Osteocyte (in vitro differentiated cells): ENCODE data around the gene PRKCE. TPM values are rescaled to one million over a fixed set of nuclear protein-coding genes. Genes with fewer than 3 reads are reported as not detected.

ENCODE experiments used
- DNase-seq: peaks from one replicate; pipeline ENCODE4 v3.0.0; 2021; ENCODE audit warnings: mixed read lengths; ENCODE audit not compliant: unreplicated experiment; ENCODE audit errors: extremely low spot score
- H3K27ac Mint-ChIP-seq: one replicate; pipeline ENCODE4 v1.8.0; 2021; ENCODE audit warnings: mild to moderate bottlenecking, mixed read lengths; ENCODE audit not compliant: unreplicated experiment
- H3K27me3 Mint-ChIP-seq: one replicate; pipeline ENCODE4 v1.8.0; 2021; ENCODE audit warnings: mixed read lengths; ENCODE audit not compliant: unreplicated experiment
- H3K36me3 Mint-ChIP-seq: one replicate; pipeline ENCODE4 v1.8.0; 2021; ENCODE audit warnings: mixed read lengths; ENCODE audit not compliant: unreplicated experiment
- H3K4me1 Mint-ChIP-seq: one replicate; pipeline ENCODE4 v1.8.0; 2021; ENCODE audit warnings: mixed read lengths; ENCODE audit not compliant: unreplicated experiment
- H3K4me3 Mint-ChIP-seq: one replicate; pipeline ENCODE4 v1.8.0; 2021; ENCODE audit warnings: mild to moderate bottlenecking, moderate library complexity, mixed read lengths; ENCODE audit not compliant: unreplicated experiment
- H3K9me3 Mint-ChIP-seq: one replicate; pipeline ENCODE4 v1.8.0; 2021; ENCODE audit warnings: mixed read lengths; ENCODE audit not compliant: unreplicated experiment
- CTCF ChIP-seq: fragments of 200-600 bp; sonication (generic); IDR thresholded peaks from 2 replicates; pipeline ENCODE4 v1.5.0; 2021; ENCODE audit warnings: antibody characterized with exemption, mild to moderate bottlenecking, moderate library complexity
- total RNA-seq: library from RNA; stranded (reverse); gene quantifications from 2 replicates; pipeline ENCODE4 v1.2.1, GENCODE V29; 2021

Gene PRKCE
- total RNA-seq, 1 donor from 2014 or later, result 13.8 TPM

- peaks cover 3% of the 10 kb centered on the region for H3K9me3 Mint-ChIP-seq
- peaks cover 2% of the 10 kb centered on the region for H3K36me3 Mint-ChIP-seq
- no peak for TF ChIP-seq CTCF
- H3K27me3 Mint-ChIP-seq, result no peaks in the 10 kb centered on the region
- H3K4me1 Mint-ChIP-seq, result peaks cover 9% of the 10 kb centered on the region
- no peak for DNase-seq
- no peak overlapping the region for H3K4me3 Mint-ChIP-seq
- H3K27ac Mint-ChIP-seq, result no peak overlapping the region
Observed at GRCh38 chr2:45836316-45836715, 184.8 kb downstream of the PRKCE start.

- Mint-ChIP-seq H3K9me3 (no peaks in the 10 kb centered on the region), H3K36me3 (peaks cover 2% of the 10 kb centered on the region), H3K4me3 (no peak overlapping the region), H3K27ac (no peak overlapping the region), H3K27me3 (no peaks in the 10 kb centered on the region), H3K4me1 (peaks cover 9% of the 10 kb centered on the region)
- no peak for TF ChIP-seq CTCF
- DNase-seq, result no peak
Observed at GRCh38 chr2:45836740-45837139, 185.3 kb downstream of the PRKCE start.

- Mint-ChIP-seq H3K36me3 (peaks cover 3% of the 10 kb centered on the region), H3K4me3 (no peak overlapping the region), H3K4me1 (peaks cover 9% of the 10 kb centered on the region), H3K27me3 (no peaks in the 10 kb centered on the region), H3K9me3 (no peaks in the 10 kb centered on the region), H3K27ac (no peak overlapping the region)
- no peak for TF ChIP-seq CTCF
- no peak for DNase-seq
Observed at GRCh38 chr2:45837812-45838341, 186.4 kb downstream of the PRKCE start.

GRCh38 chr2:45839508-45840251 lies 188.2 kb downstream of the PRKCE start:
- DNase-seq, result no peak
- no peak overlapping the region for H3K27ac Mint-ChIP-seq

More at GRCh38 chr2:45839508-45840251, 188.2 kb downstream of the PRKCE start:
- no peak for TF ChIP-seq CTCF
- Mint-ChIP-seq H3K4me3 (no peak overlapping the region), H3K4me1 (peaks cover 20% of the 10 kb centered on the region), H3K27me3 (no peaks in the 10 kb centered on the region), H3K36me3 (peaks cover 1% of the 10 kb centered on the region), H3K9me3 (no peaks in the 10 kb centered on the region)
